ENCODE results near the gene EPC1.

DNA sequence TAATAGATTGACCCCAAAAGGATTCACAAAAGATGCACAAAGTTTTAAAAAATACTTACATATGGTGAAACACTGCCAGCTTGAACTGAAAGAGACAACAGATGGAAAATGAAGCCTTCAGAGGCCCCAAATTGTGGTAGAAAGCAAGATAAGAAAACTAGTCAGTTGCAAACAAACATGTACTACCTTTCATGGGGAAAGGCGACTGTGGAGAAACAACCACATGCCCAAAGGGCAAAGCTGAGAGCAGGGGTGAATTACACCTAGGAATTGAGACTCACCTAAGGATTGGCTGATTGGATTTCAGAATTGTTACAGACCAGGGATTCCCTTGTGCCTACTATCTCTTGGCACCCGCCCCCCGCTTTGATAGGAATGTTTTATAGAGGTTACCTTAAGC lies 13.1 kb downstream of the EPC1 start:
- TF ChIP-seq POLR2A (IDR thresholded peaks at IDR 0.05) = no peak
- TF ChIP-seq, protein P1, sequence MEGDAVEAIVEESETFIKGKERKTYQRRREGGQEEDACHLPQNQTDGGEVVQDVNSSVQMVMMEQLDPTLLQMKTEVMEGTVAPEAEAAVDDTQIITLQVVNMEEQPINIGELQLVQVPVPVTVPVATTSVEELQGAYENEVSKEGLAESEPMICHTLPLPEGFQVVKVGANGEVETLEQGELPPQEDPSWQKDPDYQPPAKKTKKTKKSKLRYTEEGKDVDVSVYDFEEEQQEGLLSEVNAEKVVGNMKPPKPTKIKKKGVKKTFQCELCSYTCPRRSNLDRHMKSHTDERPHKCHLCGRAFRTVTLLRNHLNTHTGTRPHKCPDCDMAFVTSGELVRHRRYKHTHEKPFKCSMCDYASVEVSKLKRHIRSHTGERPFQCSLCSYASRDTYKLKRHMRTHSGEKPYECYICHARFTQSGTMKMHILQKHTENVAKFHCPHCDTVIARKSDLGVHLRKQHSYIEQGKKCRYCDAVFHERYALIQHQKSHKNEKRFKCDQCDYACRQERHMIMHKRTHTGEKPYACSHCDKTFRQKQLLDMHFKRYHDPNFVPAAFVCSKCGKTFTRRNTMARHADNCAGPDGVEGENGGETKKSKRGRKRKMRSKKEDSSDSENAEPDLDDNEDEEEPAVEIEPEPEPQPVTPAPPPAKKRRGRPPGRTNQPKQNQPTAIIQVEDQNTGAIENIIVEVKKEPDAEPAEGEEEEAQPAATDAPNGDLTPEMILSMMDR (IDR thresholded peaks at IDR 0.05) = no peak

Measured in body of pancreas (tissue), 4 donors.